Measurements from ENCODE around the gene TARBP1. TPM values are rescaled to one million over a fixed set of nuclear protein-coding genes. Genes with fewer than 3 reads are reported as not detected.

TARBP1 gene
- polyA plus RNA-seq (2013, experiment 1 of 2): 20.2 TPM
- 19.1 TPM for polyA plus RNA-seq (2013, experiment 2 of 2)

- Histone ChIP-seq H3K18ac (ENCODE audit: low read length) (peak within 1 kb of the TSS; percentile 97), H2AFZ (ENCODE audit: low read length) (peak within 1 kb of the TSS; percentile 100), H3K4me3 (ENCODE audit: low read length in 2 of 2) (peak within 1 kb of the TSS; percentile 87 to 91), H3K79me1 (ENCODE audit: low read depth, low read length) (no peaks in the 10 kb centered on the region), H3K36me3 (replicated peaks in 1 of 2; ENCODE audit: control insufficient read depth in 2 of 2, insufficient read depth in 2 of 2, low read length in 2 of 2) (no peaks in the 10 kb centered on the region), H3K4me1 (ENCODE audit: control insufficient read depth in 2 of 2, insufficient read depth in 1 of 2, low read depth in 1 of 2, low read length in 2 of 2) (peaks cover 0 to 9% of the 10 kb centered on the region in 2 donors), H2BK120ac (ENCODE audit: low read depth, low read length) (peak within 1 kb of the TSS; percentile 82), H3K9me3 (replicated peaks in 1 of 2; ENCODE audit: control insufficient read depth in 2 of 2, insufficient read depth in 1 of 2, low read depth in 1 of 2, low read length in 2 of 2) (no peaks in the 10 kb centered on the region), H2BK5ac (ENCODE audit: low read length) (peak within 1 kb of the TSS; percentile 71), H3K9ac (ENCODE audit: low read depth, low read length, poor library complexity) (peak within 1 kb of the TSS; percentile 91), H3K27me3 (ENCODE audit: control insufficient read depth in 3 of 3, insufficient read depth in 3 of 3, low read depth in 1 of 3, low read length in 3 of 3) (peaks cover 0 to 26% (median 2%) of the 10 kb centered on the region in 3 experiments), H3K4me2 (ENCODE audit: insufficient read depth, low read length, poor library complexity, severe bottlenecking) (peak within 1 kb of the TSS; percentile 96), H3K27ac (replicated peaks; ENCODE audit: low read length) (peak within 1 kb of the TSS; percentile 90), H4K8ac (ENCODE audit: low read depth, low read length) (no peak within 1 kb of the TSS), H2BK15ac (ENCODE audit: low read length) (no peak within 1 kb of the TSS), H3K14ac (ENCODE audit: low read length) (no peak within 1 kb of the TSS), H3K23ac (ENCODE audit: low read depth, low read length, poor library complexity) (peak within 1 kb of the TSS; percentile 94), H4K91ac (ENCODE audit: low read depth, low read length, poor library complexity) (no peak within 1 kb of the TSS), H2BK12ac (ENCODE audit: low read length) (no peak within 1 kb of the TSS), H2AK5ac (ENCODE audit: low read depth, low read length) (no peak within 1 kb of the TSS), H3K4ac (ENCODE audit: low read length) (no peak within 1 kb of the TSS)
- WGBS, 2 donors (ENCODE audit: extremely low coverage in 2 of 2, insufficient read length in 2 of 2, insufficient replicate concordance in 1 of 2): no CpG with 5 or more reads among the region's 122 CpGs
- peak; percentile 72 for DNase-seq (ENCODE audit: low spot score)
Measured at GRCh38 chr1:234478481-234479309, at the start of gene TARBP1. TSS of gene TARBP1 (minus strand) at chr1:234479179. CDS start at chr1:234479103, 76 bp downstream.

- Histone ChIP-seq H2BK12ac (ENCODE audit: low read length) (no peak overlapping the region), H3K14ac (ENCODE audit: low read length) (no peak overlapping the region), H2BK120ac (ENCODE audit: low read depth, low read length) (no peak overlapping the region), H3K79me1 (ENCODE audit: low read depth, low read length) (no peaks in the 10 kb centered on the region), H3K23ac (ENCODE audit: low read depth, low read length, poor library complexity) (no peak overlapping the region), H4K91ac (ENCODE audit: low read depth, low read length, poor library complexity) (no peak overlapping the region), H2BK5ac (ENCODE audit: low read length) (no peak overlapping the region), H3K18ac (ENCODE audit: low read length) (no peak overlapping the region), H3K4ac (ENCODE audit: low read length) (no peak overlapping the region), H3K4me3 (ENCODE audit: low read length in 2 of 2) (no peak overlapping the region), H3K9ac (ENCODE audit: low read depth, low read length, poor library complexity) (no peak overlapping the region), H2BK15ac (ENCODE audit: low read length) (no peak overlapping the region), H3K27ac (replicated peaks; ENCODE audit: low read length) (no peak overlapping the region), H2AK5ac (ENCODE audit: low read depth, low read length) (no peak overlapping the region), H3K36me3 (replicated peaks in 1 of 2; ENCODE audit: control insufficient read depth in 2 of 2, insufficient read depth in 2 of 2, low read length in 2 of 2) (no peaks in the 10 kb centered on the region), H4K8ac (ENCODE audit: low read depth, low read length) (no peak overlapping the region), H3K27me3 (ENCODE audit: control insufficient read depth in 3 of 3, insufficient read depth in 3 of 3, low read depth in 1 of 3, low read length in 3 of 3) (no peaks in the 10 kb centered on the region), H3K9me3 (replicated peaks in 1 of 2; ENCODE audit: control insufficient read depth in 2 of 2, insufficient read depth in 1 of 2, low read depth in 1 of 2, low read length in 2 of 2) (no peaks in the 10 kb centered on the region), H3K4me2 (ENCODE audit: insufficient read depth, low read length, poor library complexity, severe bottlenecking) (no peak overlapping the region), H2AFZ (ENCODE audit: low read length) (peak overlapping the region; percentile 74), H3K4me1 (ENCODE audit: control insufficient read depth in 2 of 2, insufficient read depth in 1 of 2, low read depth in 1 of 2, low read length in 2 of 2) (peaks cover 9 to 52% of the 10 kb centered on the region in 2 donors)
- no peak for DNase-seq (ENCODE audit: low spot score)
- WGBS, 2 donors (ENCODE audit: extremely low coverage in 2 of 2, insufficient read length in 2 of 2, insufficient replicate concordance in 1 of 2): no CpG with 5 or more reads among the region's 14 CpGs
Measured at GRCh38 chr1:234528074-234528865, 49.3 kb upstream of the TARBP1 start.

GRCh38 chr1:234527346-234527745, 48.4 kb upstream of the TARBP1 start:
- no peak for DNase-seq (ENCODE audit: low spot score)
- Histone ChIP-seq H4K91ac (ENCODE audit: low read depth, low read length, poor library complexity) (no peak overlapping the region), H3K27ac (replicated peaks; ENCODE audit: low read length) (no peak overlapping the region), H3K4ac (ENCODE audit: low read length) (no peak overlapping the region), H3K9ac (ENCODE audit: low read depth, low read length, poor library complexity) (no peak overlapping the region), H2AFZ (ENCODE audit: low read length) (no peak overlapping the region), H3K9me3 (replicated peaks in 1 of 2; ENCODE audit: control insufficient read depth in 2 of 2, insufficient read depth in 1 of 2, low read depth in 1 of 2, low read length in 2 of 2) (no peaks in the 10 kb centered on the region), H2BK120ac (ENCODE audit: low read depth, low read length) (no peak overlapping the region), H3K18ac (ENCODE audit: low read length) (no peak overlapping the region), H3K4me3 (ENCODE audit: low read length in 2 of 2) (no peak overlapping the region), H2AK5ac (ENCODE audit: low read depth, low read length) (no peak overlapping the region), H3K79me1 (ENCODE audit: low read depth, low read length) (no peaks in the 10 kb centered on the region), H4K8ac (ENCODE audit: low read depth, low read length) (no peak overlapping the region), H3K23ac (ENCODE audit: low read depth, low read length, poor library complexity) (no peak overlapping the region), H2BK12ac (ENCODE audit: low read length) (no peak overlapping the region), H3K14ac (ENCODE audit: low read length) (no peak overlapping the region), H3K36me3 (replicated peaks in 1 of 2; ENCODE audit: control insufficient read depth in 2 of 2, insufficient read depth in 2 of 2, low read length in 2 of 2) (no peaks in the 10 kb centered on the region), H3K27me3 (ENCODE audit: control insufficient read depth in 3 of 3, insufficient read depth in 3 of 3, low read depth in 1 of 3, low read length in 3 of 3) (no peaks in the 10 kb centered on the region), H2BK5ac (ENCODE audit: low read length) (no peak overlapping the region), H3K4me2 (ENCODE audit: insufficient read depth, low read length, poor library complexity, severe bottlenecking) (no peak overlapping the region), H2BK15ac (ENCODE audit: low read length) (no peak overlapping the region), H3K4me1 (ENCODE audit: control insufficient read depth in 2 of 2, insufficient read depth in 1 of 2, low read depth in 1 of 2, low read length in 2 of 2) (peaks cover 18 to 54% of the 10 kb centered on the region in 2 donors)
- WGBS, 2 donors (ENCODE audit: extremely low coverage in 2 of 2, insufficient read length in 2 of 2, insufficient replicate concordance in 1 of 2): no CpG with 5 or more reads among the region's 6 CpGs

GRCh38 chr1:234526922-234527321, 47.9 kb upstream of the TARBP1 start:
- Histone ChIP-seq H2AFZ (ENCODE audit: low read length) (no peak overlapping the region), H4K8ac (ENCODE audit: low read depth, low read length) (no peak overlapping the region), H3K23ac (ENCODE audit: low read depth, low read length, poor library complexity) (no peak overlapping the region), H2BK120ac (ENCODE audit: low read depth, low read length) (no peak overlapping the region), H3K9ac (ENCODE audit: low read depth, low read length, poor library complexity) (no peak overlapping the region), H2BK12ac (ENCODE audit: low read length) (no peak overlapping the region), H3K36me3 (replicated peaks in 1 of 2; ENCODE audit: control insufficient read depth in 2 of 2, insufficient read depth in 2 of 2, low read length in 2 of 2) (no peaks in the 10 kb centered on the region), H2BK5ac (ENCODE audit: low read length) (no peak overlapping the region), H3K4me3 (ENCODE audit: low read length in 2 of 2) (no peak overlapping the region), H3K27me3 (ENCODE audit: control insufficient read depth in 3 of 3, insufficient read depth in 3 of 3, low read depth in 1 of 3, low read length in 3 of 3) (no peaks in the 10 kb centered on the region), H2AK5ac (ENCODE audit: low read depth, low read length) (no peak overlapping the region), H3K14ac (ENCODE audit: low read length) (no peak overlapping the region), H3K4me2 (ENCODE audit: insufficient read depth, low read length, poor library complexity, severe bottlenecking) (no peak overlapping the region), H3K9me3 (replicated peaks in 1 of 2; ENCODE audit: control insufficient read depth in 2 of 2, insufficient read depth in 1 of 2, low read depth in 1 of 2, low read length in 2 of 2) (no peaks in the 10 kb centered on the region), H4K91ac (ENCODE audit: low read depth, low read length, poor library complexity) (no peak overlapping the region), H3K79me1 (ENCODE audit: low read depth, low read length) (no peaks in the 10 kb centered on the region), H3K27ac (replicated peaks; ENCODE audit: low read length) (no peak overlapping the region), H3K4me1 (ENCODE audit: control insufficient read depth in 2 of 2, insufficient read depth in 1 of 2, low read depth in 1 of 2, low read length in 2 of 2) (peaks cover 18 to 50% of the 10 kb centered on the region in 2 donors), H3K18ac (ENCODE audit: low read length) (no peak overlapping the region), H2BK15ac (ENCODE audit: low read length) (no peak overlapping the region), H3K4ac (ENCODE audit: low read length) (no peak overlapping the region)
- no CpG with 5 or more reads among the region's 3 CpGs for WGBS, 2 donors (ENCODE audit: extremely low coverage in 2 of 2, insufficient read length in 2 of 2, insufficient replicate concordance in 1 of 2)
- no peak for DNase-seq (ENCODE audit: low spot score)
